Breast epithelium (tissue), 4 donors: ENCODE results near the gene MAML3. TPM values are rescaled to one million over a fixed set of nuclear protein-coding genes. Genes with fewer than 3 reads are reported as not detected.

Source experiments
- DNase-seq, 2 donors: peaks; one replicate each; pipeline ENCODE4 v3.0.0-alpha.2; 2019; ENCODE audit warnings: low spot score in 2 of 2
- H3K27ac ChIP-seq, 2 donors: fragments of 200-600 bp; sonication (generic) in 1 of 2; one replicate each; pipeline ENCODE4 v1.5.1; 2016 to 2019; ENCODE audit warnings: mild to moderate bottlenecking in 1 of 2
- H3K27me3 ChIP-seq, 2 donors: fragments of 200-600 bp; sonication (generic) in 1 of 2; one replicate each; pipeline versions ENCODE4 v1.5.1 to v1.6.0; 2017 to 2019; ENCODE audit warnings: control low read depth in 1 of 2, mild to moderate bottlenecking in 1 of 2
- H3K36me3 ChIP-seq: fragments of 200-600 bp; one replicate; pipeline ENCODE4 v1.5.1; 2019
- H3K4me1 ChIP-seq, 2 donors: fragments of 200-600 bp; sonication (generic); one replicate each; pipeline ENCODE4 v1.5.1; 2016 to 2019; ENCODE audit warnings: control low read depth in 1 of 2
- H3K4me3 ChIP-seq, 3 donors: fragments of 200-600 bp; sonication (generic); 1 replicate in 2 of 3; 2 replicates in 1 of 3; pipeline ENCODE4 v1.5.1; 2016 to 2019; ENCODE audit warnings: mild to moderate bottlenecking in 3 of 3, moderate library complexity in 2 of 3
- H3K9me3 ChIP-seq, 2 donors: fragments of 200-600 bp; sonication (generic) in 1 of 2; one replicate each; pipeline ENCODE4 v1.5.1; 2016 to 2019; ENCODE audit warnings: control low read depth in 1 of 2
- POLR2A ChIP-seq: fragments of 450-650 bp; IDR thresholded peaks from one replicate; pipeline ENCODE4 v1.6.1; 2016; ENCODE audit warnings: antibody characterized with exemption, mild to moderate bottlenecking, moderate library complexity
- POLR2AphosphoS5 ChIP-seq, 3 donors: sonication (generic); formaldehyde crosslinking; IDR thresholded peaks; one replicate each; pipeline ENCODE4 v1.6.1; 2017; ENCODE audit warnings: antibody characterized with exemption in 3 of 3
- intact Hi-C: fragments of 100-400 bp; cut with DNase I; formaldehyde crosslinking; loops from one replicate; pipeline ENCODE4 v1.15.1; 2023; ENCODE audit warnings: low total_unique reads
- total RNA-seq, 3 donors: library from RNA; depleted of rRNA; stranded (reverse); fragments of >200 nt; gene quantifications; one replicate each; pipeline ENCODE4 v1.1.0, GENCODE V29; 2016
- TF ChIP-seq, protein P1 (sequence below), 3 donors: fragments of 450-650 bp; IDR thresholded peaks; one replicate each; pipeline ENCODE4 v1.5.1; 2016 to 2017; ENCODE audit warnings: antibody characterized with exemption in 3 of 3, mild to moderate bottlenecking in 3 of 3, moderate library complexity in 3 of 3

MAML3 gene
- total RNA-seq, 3 donors from 2014 or later: 5.0 to 16.8 (median 11.1) TPM

- Histone ChIP-seq H3K36me3 (no peaks in the 10 kb centered on the region), H3K27me3 (no peaks in the 10 kb centered on the region), H3K9me3 (no peaks in the 10 kb centered on the region), H3K4me3 (no peak overlapping the region), H3K4me1 (no peaks in the 10 kb centered on the region), H3K27ac (peak overlapping the region; percentile 40 to 56)
- DNase-seq: no peak
- intact Hi-C loops: no loop called here
- TF ChIP-seq POLR2AphosphoS5 (IDR thresholded peaks at IDR 0.05) (no peak), POLR2A (no peak)
- TF ChIP-seq, protein P1, sequence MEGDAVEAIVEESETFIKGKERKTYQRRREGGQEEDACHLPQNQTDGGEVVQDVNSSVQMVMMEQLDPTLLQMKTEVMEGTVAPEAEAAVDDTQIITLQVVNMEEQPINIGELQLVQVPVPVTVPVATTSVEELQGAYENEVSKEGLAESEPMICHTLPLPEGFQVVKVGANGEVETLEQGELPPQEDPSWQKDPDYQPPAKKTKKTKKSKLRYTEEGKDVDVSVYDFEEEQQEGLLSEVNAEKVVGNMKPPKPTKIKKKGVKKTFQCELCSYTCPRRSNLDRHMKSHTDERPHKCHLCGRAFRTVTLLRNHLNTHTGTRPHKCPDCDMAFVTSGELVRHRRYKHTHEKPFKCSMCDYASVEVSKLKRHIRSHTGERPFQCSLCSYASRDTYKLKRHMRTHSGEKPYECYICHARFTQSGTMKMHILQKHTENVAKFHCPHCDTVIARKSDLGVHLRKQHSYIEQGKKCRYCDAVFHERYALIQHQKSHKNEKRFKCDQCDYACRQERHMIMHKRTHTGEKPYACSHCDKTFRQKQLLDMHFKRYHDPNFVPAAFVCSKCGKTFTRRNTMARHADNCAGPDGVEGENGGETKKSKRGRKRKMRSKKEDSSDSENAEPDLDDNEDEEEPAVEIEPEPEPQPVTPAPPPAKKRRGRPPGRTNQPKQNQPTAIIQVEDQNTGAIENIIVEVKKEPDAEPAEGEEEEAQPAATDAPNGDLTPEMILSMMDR (IDR thresholded peaks at IDR 0.05): no peak
These were observed 71.6 kb downstream of the MAML3 start for GRCh38 chr4:140082391-140082755.

- H3K4me3 ChIP-seq: no peak overlapping the region
- H3K9me3 ChIP-seq: no peaks in the 10 kb centered on the region
- intact Hi-C loops: no loop called here
- no peak for TF ChIP-seq POLR2A
- TF ChIP-seq, protein P1 (IDR thresholded peaks at IDR 0.05): no peak
- TF ChIP-seq POLR2AphosphoS5 (IDR thresholded peaks at IDR 0.05): no peak
- H3K27me3 ChIP-seq: no peaks in the 10 kb centered on the region
- H3K27ac ChIP-seq: peak overlapping the region; percentile 40 to 56
- H3K4me1 ChIP-seq: no peaks in the 10 kb centered on the region
- H3K36me3 ChIP-seq: no peaks in the 10 kb centered on the region
- DNase-seq: no peak
These were observed 72.2 kb downstream of the MAML3 start for GRCh38 chr4:140081641-140082390.

DNA sequence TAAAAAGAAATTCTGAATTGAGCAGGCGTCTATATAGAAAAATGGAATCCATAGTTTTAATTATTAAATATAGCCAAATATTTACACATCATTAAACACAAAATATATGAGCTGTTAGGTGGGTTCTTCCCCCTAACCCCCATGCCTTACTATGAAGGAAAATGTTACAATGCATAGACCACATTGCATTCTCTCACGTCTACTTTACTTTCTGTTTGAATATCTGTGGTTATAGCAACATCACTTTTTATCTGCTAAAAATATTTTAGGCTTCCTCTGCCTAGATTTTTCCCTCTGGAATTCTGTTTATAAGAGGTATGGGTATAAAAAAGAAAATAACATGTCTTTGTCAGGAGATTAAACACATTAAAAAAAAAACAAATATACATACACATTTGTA, 73.1 kb downstream of the MAML3 start:
- H3K27ac ChIP-seq: no peak overlapping the region
- intact Hi-C loops: no loop called here
- no peaks in the 10 kb centered on the region for H3K27me3 ChIP-seq
- no peak for TF ChIP-seq POLR2AphosphoS5 (IDR thresholded peaks at IDR 0.05)
- TF ChIP-seq POLR2A: no peak
- TF ChIP-seq, protein P1 (IDR thresholded peaks at IDR 0.05): no peak
- no peaks in the 10 kb centered on the region for H3K36me3 ChIP-seq
- no peaks in the 10 kb centered on the region for H3K9me3 ChIP-seq
- H3K4me1 ChIP-seq: no peaks in the 10 kb centered on the region
- no peak for DNase-seq
- no peak overlapping the region for H3K4me3 ChIP-seq

GRCh38 chr4:140078366-140078765, 75.6 kb downstream of the MAML3 start:
- TF ChIP-seq, protein P1 (IDR thresholded peaks at IDR 0.05): no peak
- TF ChIP-seq POLR2A (no peak), POLR2AphosphoS5 (IDR thresholded peaks at IDR 0.05) (no peak)
- H3K9me3 ChIP-seq: no peaks in the 10 kb centered on the region
- no peaks in the 10 kb centered on the region for H3K27me3 ChIP-seq
- DNase-seq: no peak
- H3K4me3 ChIP-seq: no peak overlapping the region
- H3K27ac ChIP-seq: peak overlapping the region in 1 of 2 donors; percentile 17
- H3K36me3 ChIP-seq: no peaks in the 10 kb centered on the region
- H3K4me1 ChIP-seq: no peaks in the 10 kb centered on the region
- intact Hi-C loops: no loop called here

GRCh38 chr4:140076307-140076706, 77.7 kb downstream of the MAML3 start:
- intact Hi-C loops: no loop called here
- Histone ChIP-seq H3K27ac (no peak overlapping the region), H3K36me3 (no peaks in the 10 kb centered on the region), H3K4me1 (peaks cover 0 to 6% of the 10 kb centered on the region in 2 donors), H3K27me3 (no peaks in the 10 kb centered on the region), H3K4me3 (no peak overlapping the region), H3K9me3 (no peaks in the 10 kb centered on the region)
- TF ChIP-seq POLR2AphosphoS5 (IDR thresholded peaks at IDR 0.05) (no peak), POLR2A (no peak)
- TF ChIP-seq, protein P1 (IDR thresholded peaks at IDR 0.05): no peak
- no peak for DNase-seq
